ENCODE measurements around the gene GPR55. TPM values are rescaled to one million over a fixed set of nuclear protein-coding genes. Genes with fewer than 3 reads are reported as not detected.

The GPR55 gene
- total and polyA plus RNA-seq, 2 of the 8 experiments (the other 6 are each of a cell fraction or from before 2014, with no cell fraction given) = not detected

DNA sequence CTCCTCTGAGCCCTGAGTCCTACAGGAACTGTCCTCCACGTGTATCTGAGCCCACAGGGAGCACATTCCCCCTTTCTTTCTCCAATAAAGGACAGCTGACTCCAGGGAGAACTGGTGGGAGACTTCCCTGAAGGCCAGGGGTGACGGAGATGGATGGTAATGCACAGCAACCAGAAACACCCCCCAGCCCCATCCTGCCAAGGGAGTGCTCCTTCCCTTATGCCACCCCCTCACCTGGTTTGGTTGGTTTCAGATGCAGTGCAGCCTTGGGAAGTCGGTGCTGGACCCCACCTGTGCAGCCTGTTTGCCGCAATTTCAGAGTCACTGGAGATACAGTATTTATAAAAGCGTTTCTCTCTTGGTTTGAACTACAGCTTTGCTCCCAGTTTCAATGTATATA, 24.0 kb downstream of the GPR55 start (continued):
- TF ChIP-seq BACH1 (IDR thresholded peaks at IDR 0.05; ENCODE audit: low read length) (no peak), CHD1 (IDR thresholded peaks at IDR 0.05; ENCODE audit: low read depth, low read length) (no peak)

All from H1 (cell line).